IMR-90 (cell line): ENCODE data around the gene MINK1. TPM values are rescaled to one million over a fixed set of nuclear protein-coding genes. Genes with fewer than 3 reads are reported as not detected.

Experiments
- ATAC-seq: fragments of 200-7000 bp; cut with Tn5 transposase; 2 replicates; pipeline ENCODE4 v1.9.1; 2020; ENCODE audit warnings: low read depth, mild to moderate bottlenecking, moderate library complexity
- BruUV-seq: library from RNA; stranded (reverse); fragments of 400-500 nt; replicated peaks from 2 replicates; lab custom pipeline; 2021; lab: Mats Ljungman, UMichigan
- CTCF ChIA-PET: fragments of 300-600 bp; formaldehyde crosslinking; extraction: SDS; loops from one replicate; lab custom pipeline; 2021; ENCODE audit warnings: antibody characterized with exemption; lab: Yijun Ruan, JAX
- POLR2A ChIA-PET: fragments of 300-600 bp; sonication (Branson Sonifier 250); formaldehyde crosslinking; loops from one replicate; lab custom pipeline; 2022; ENCODE audit warnings: antibody characterized with exemption; ENCODE audit not compliant: unreplicated experiment; lab: Charles Lee
- DNase-seq: peaks from one replicate; pipeline ENCODE4 v3.0.0; 2013
- H2AFZ ChIP-seq: replicated peaks from 2 replicates; pipeline ENCODE3; 2013; ENCODE audit warnings: low read length, mild to moderate bottlenecking; ENCODE audit not compliant: poor library complexity
- H2AK5ac ChIP-seq: 2 replicates; pipeline ENCODE4 v1.6.1; 2013; ENCODE audit warnings: low read depth, low read length, inconsistent platforms
- H2AK9ac ChIP-seq: replicated peaks from 2 replicates; pipeline ENCODE3; 2013; ENCODE audit warnings: mild to moderate bottlenecking, low read depth, low read length, moderate library complexity; ENCODE audit not compliant: poor library complexity
- H2BK120ac ChIP-seq: 2 replicates; pipeline ENCODE4 v1.6.1; 2013; ENCODE audit warnings: low read depth, low read length, inconsistent platforms
- H2BK15ac ChIP-seq: 3 replicates; pipeline ENCODE4 v1.6.1; 2013; ENCODE audit warnings: low read depth, low read length, inconsistent platforms
- H2BK20ac ChIP-seq: 2 replicates; pipeline ENCODE4 v1.6.1; 2013; ENCODE audit warnings: low read depth, mild to moderate bottlenecking, inconsistent platforms, low read length, moderate library complexity
- H2BK5ac ChIP-seq: 2 replicates; pipeline ENCODE4 v1.6.1; 2013; ENCODE audit warnings: mild to moderate bottlenecking, low read depth, low read length, inconsistent platforms; ENCODE audit not compliant: poor library complexity, severe bottlenecking
- H3K14ac ChIP-seq: replicated peaks from 2 replicates; pipeline ENCODE4 v1.6.1; 2013; ENCODE audit warnings: low read depth, low read length, inconsistent platforms
- H3K18ac ChIP-seq: 2 replicates; pipeline ENCODE4 v1.6.1; 2013; ENCODE audit warnings: low read depth, low read length, control low read depth
- H3K23ac ChIP-seq: 2 replicates; pipeline ENCODE4 v1.6.1; 2013; ENCODE audit warnings: low read depth, low read length, inconsistent platforms
- H3K27ac ChIP-seq: 2 replicates; pipeline ENCODE4 v1.5.1; 2013; ENCODE audit warnings: mild to moderate bottlenecking, control low read depth, low read length; ENCODE audit not compliant: insufficient read depth
- H3K27me3 ChIP-seq: 2 replicates; pipeline ENCODE4 v1.6.1; 2013; ENCODE audit warnings: low read length; ENCODE audit not compliant: control insufficient read depth, insufficient read depth
- H3K36me3 ChIP-seq: 2 replicates; pipeline ENCODE4 v1.6.1; 2013; ENCODE audit warnings: low read length, mixed read lengths; ENCODE audit not compliant: control insufficient read depth, insufficient read depth
- H3K4ac ChIP-seq: 2 replicates; pipeline ENCODE4 v1.6.1; 2013; ENCODE audit warnings: low read depth, low read length, inconsistent platforms
- H3K4me1 ChIP-seq: 2 replicates; pipeline ENCODE4 v1.6.1; 2013; ENCODE audit warnings: low read length, mixed read lengths; ENCODE audit not compliant: control insufficient read depth, insufficient read depth
- H3K4me2 ChIP-seq: 2 replicates; pipeline ENCODE4 v1.6.1; 2013; ENCODE audit warnings: low read depth, mild to moderate bottlenecking, control low read depth, low read length, moderate library complexity
- H3K4me3 ChIP-seq: 2 replicates; pipeline ENCODE4 v1.5.1; 2013; ENCODE audit warnings: low read depth, mild to moderate bottlenecking, control low read depth, low read length, moderate library complexity; ENCODE audit not compliant: insufficient read depth
- H3K56ac ChIP-seq: 2 replicates; pipeline ENCODE4 v1.6.1; 2013; ENCODE audit warnings: low read length, inconsistent platforms; ENCODE audit not compliant: insufficient read depth; ENCODE audit errors: extremely low read depth
- H3K79me1 ChIP-seq, 2 experiments: 2 replicates each; pipeline ENCODE4 v1.6.1; 2013; ENCODE audit warnings: low read length in 2 of 2, inconsistent platforms in 1 of 2, low read depth in 1 of 2
- H3K9ac ChIP-seq: 2 replicates; pipeline ENCODE4 v1.6.1; 2013; ENCODE audit warnings: low read depth, low read length, control low read depth
- H3K9me1 ChIP-seq: 2 replicates; pipeline ENCODE4 v1.6.1; 2013; ENCODE audit warnings: low read length, inconsistent platforms; ENCODE audit not compliant: insufficient read depth
- H3K9me3 ChIP-seq: 2 replicates; pipeline ENCODE4 v1.6.1; 2013; ENCODE audit warnings: low read length; ENCODE audit not compliant: control insufficient read depth, insufficient read depth
- H4K20me1 ChIP-seq: 2 replicates; pipeline ENCODE4 v1.6.1; 2013; ENCODE audit warnings: low read length, inconsistent platforms; ENCODE audit not compliant: insufficient read depth
- H4K5ac ChIP-seq: 2 replicates; pipeline ENCODE4 v1.6.1; 2013; ENCODE audit warnings: mild to moderate bottlenecking, low read depth, low read length, control low read depth
- H4K8ac ChIP-seq, 2 experiments: 2 replicates each; pipeline ENCODE4 v1.6.1; 2013; ENCODE audit warnings: low read depth in 2 of 2, low read length in 2 of 2, control low read depth in 1 of 2, inconsistent platforms in 1 of 2
- H4K91ac ChIP-seq: 2 replicates; pipeline ENCODE4 v1.6.1; 2013; ENCODE audit warnings: low read depth, low read length, inconsistent platforms; ENCODE audit not compliant: insufficient read depth
- BHLHE40 ChIP-seq: fragments of 150-350 bp; IDR thresholded peaks from 2 replicates; pipeline ENCODE4 v1.6.1; 2016; ENCODE audit warnings: mild to moderate bottlenecking, low read depth, low read length
- CEBPB ChIP-seq: IDR thresholded peaks from 2 replicates; pipeline ENCODE4 v1.6.1; 2012; ENCODE audit warnings: low read depth, low read length, improper control_type of control experiment
- CHD1 ChIP-seq: IDR thresholded peaks from 2 replicates; pipeline ENCODE4 v1.6.1; 2012; ENCODE audit warnings: low read depth, low read length, improper control_type of control experiment
- FOS ChIP-seq: fragments of 150-350 bp; IDR thresholded peaks from 2 replicates; pipeline ENCODE4 v1.6.1; 2016; ENCODE audit warnings: low read depth, low read length
- MAFK ChIP-seq: IDR thresholded peaks from 2 replicates; pipeline ENCODE4 v1.6.1; 2012; ENCODE audit warnings: low read depth, low read length, improper control_type of control experiment
- MAZ ChIP-seq: IDR thresholded peaks from 2 replicates; pipeline ENCODE4 v1.6.1; 2012; ENCODE audit warnings: low read depth, mild to moderate bottlenecking, low read length, improper control_type of control experiment, moderate library complexity, borderline replicate concordance
- MXI1 ChIP-seq: IDR thresholded peaks from 2 replicates; pipeline ENCODE4 v1.6.1; 2012; ENCODE audit warnings: low read depth, mild to moderate bottlenecking, low read length, moderate library complexity, borderline replicate concordance
- NFE2L2 ChIP-seq: fragments of 150-350 bp; IDR thresholded peaks from 2 replicates; pipeline ENCODE4 v1.6.1; 2016; ENCODE audit warnings: low read depth, mild to moderate bottlenecking, low read length
- POLR2A ChIP-seq: IDR thresholded peaks from 2 replicates; pipeline ENCODE4 v1.6.1; 2012; ENCODE audit warnings: mild to moderate bottlenecking, low read depth, low read length
- RAD21 ChIP-seq: IDR thresholded peaks from 2 replicates; pipeline ENCODE4 v1.6.1; 2012; ENCODE audit warnings: low read length, improper control_type of control experiment
- RCOR1 ChIP-seq: IDR thresholded peaks from 2 replicates; pipeline ENCODE4 v1.6.1; 2012; ENCODE audit warnings: mild to moderate bottlenecking, low read length, improper control_type of control experiment; ENCODE audit not compliant: insufficient replicate concordance
- RFX5 ChIP-seq: IDR thresholded peaks from 2 replicates; pipeline ENCODE4 v1.8.0; 2012; ENCODE audit warnings: low read depth, mild to moderate bottlenecking, low read length, moderate library complexity
- SMC3 ChIP-seq: fragments of 150-350 bp; IDR thresholded peaks from 2 replicates; pipeline ENCODE4 v1.6.1; 2016; ENCODE audit warnings: low read depth, mild to moderate bottlenecking, antibody characterized with exemption, low read length, moderate library complexity
- WGBS, 2 experiments: methylation state at CpG; one replicate each; pipeline versions ENCODE4 v1.1.5 to v1.1.7; 2013; ENCODE audit warnings: missing lambda C conversion rate in 2 of 2; ENCODE audit not compliant: insufficient read length in 1 of 2; ENCODE audit errors: extremely low coverage in 2 of 2; 5-methylcytosine and 5-hydroxymethylcytosine counted together
- dilution Hi-C: fragments of 300-500 bp; cut with HindIII; formaldehyde crosslinking; loops from one replicate; pipeline ENCODE4 v1.14.3; 2018; ENCODE audit warnings: low sequenced_read_pairs; ENCODE audit not compliant: unreplicated experiment
- in situ Hi-C: fragments of 300-500 bp; cut with MboI; formaldehyde crosslinking; loops from 3 replicates; pipeline ENCODE4 v1.14.3; 2019; ENCODE audit warnings: low sequenced_read_pairs, inconsistent platforms, mixed read lengths
- intact Hi-C: fragments of 100-400 bp; cut with micrococcal nuclease; formaldehyde crosslinking; loops from 2 replicates; pipeline ENCODE4 v1.10.0; 2022
- polyA plus RNA-seq, 3 experiments: library from polyadenylated mRNA; depleted of rRNA; stranded (reverse); fragments of >200 nt; gene quantifications; 2 replicates each; pipeline ENCODE4 v1.2.3, GENCODE V29; 2012; ENCODE audit warnings: low replicate concordance in 1 of 3
- total RNA-seq: library from RNA; depleted of rRNA; stranded (reverse); fragments of >200 nt; gene quantifications from 2 replicates; pipeline ENCODE4 v1.2.3, GENCODE V29; 2012
- TF ChIP-seq, protein P1 (sequence below): conservative IDR thresholded peaks from 2 replicates; pipeline ENCODE4 v1.5.1; 2012; ENCODE audit warnings: mild to moderate bottlenecking, low read depth, low read length, improper control_type of control experiment
- TF ChIP-seq, protein P2 (sequence below): fragments of 150-350 bp; IDR thresholded peaks from 2 replicates; pipeline ENCODE4 v1.6.1; 2016; ENCODE audit warnings: low read depth, mild to moderate bottlenecking, low read length, moderate library complexity, borderline replicate concordance
- TF ChIP-seq, protein P3 (sequence below): fragments of 150-350 bp; IDR thresholded peaks from 2 replicates; pipeline ENCODE4 v1.6.1; 2017; ENCODE audit warnings: mild to moderate bottlenecking, antibody characterized with exemption, low read length, low read depth

The MINK1 gene
- total and polyA plus RNA-seq, 2 of the 4 experiments (the other 2 are of a cell fraction): 12.2 to 40.9 TPM

DNA sequence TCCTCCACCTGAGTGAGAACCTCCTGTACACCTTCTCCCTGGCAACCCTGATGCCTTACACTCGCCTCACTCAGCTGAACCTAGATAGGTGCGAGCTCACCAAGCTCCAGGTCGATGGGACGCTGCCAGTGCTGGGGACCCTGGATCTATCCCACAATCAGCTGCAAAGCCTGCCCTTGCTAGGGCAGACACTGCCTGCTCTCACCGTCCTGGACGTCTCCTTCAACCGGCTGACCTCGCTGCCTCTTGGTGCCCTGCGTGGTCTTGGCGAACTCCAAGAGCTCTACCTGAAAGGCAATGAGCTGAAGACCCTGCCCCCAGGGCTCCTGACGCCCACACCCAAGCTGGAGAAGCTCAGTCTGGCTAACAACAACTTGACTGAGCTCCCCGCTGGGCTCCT lies 99.6 kb downstream of the MINK1 start:
- H3K79me1 ChIP-seq: peaks cover 0 to 2% of the 10 kb centered on the region in 2 experiments; a peak in 1 of 4 replicates
- H2AK5ac ChIP-seq: no peak overlapping the region
- H3K4me1 ChIP-seq: peaks cover 4% of the 10 kb centered on the region
- no peak overlapping the region for H3K56ac ChIP-seq
- H3K9me3 ChIP-seq: no peaks in the 10 kb centered on the region
- H3K4me3 ChIP-seq: no peak overlapping the region
- POLR2A ChIA-PET: no interaction called here
- H4K91ac ChIP-seq: no peak overlapping the region
- H3K9ac ChIP-seq: no peak overlapping the region
- no peak overlapping the region for H4K5ac ChIP-seq
- no peak overlapping the region for H2BK20ac ChIP-seq
- no peak overlapping the region for H3K27ac ChIP-seq
- intact Hi-C loops: no loop called here
- H4K20me1 ChIP-seq: no peaks in the 10 kb centered on the region
- no peak overlapping the region for H2BK120ac ChIP-seq
- no peak overlapping the region for H3K4ac ChIP-seq
- no TSS peak for BruUV-seq
- in situ Hi-C loops: no loop called here
- no peak overlapping the region for H2BK15ac ChIP-seq
- no peak overlapping the region for H3K18ac ChIP-seq
- DNase-seq (no peak), ATAC-seq (no peak)
- H4K8ac ChIP-seq: no peak overlapping the region
- H2AK9ac ChIP-seq: no peak overlapping the region
- no peaks in the 10 kb centered on the region for H3K27me3 ChIP-seq
- peaks cover 9% of the 10 kb centered on the region for H3K9me1 ChIP-seq
- no peak overlapping the region for H3K4me2 ChIP-seq
- no peak overlapping the region for H2AFZ ChIP-seq
- CTCF ChIA-PET: no interaction called here
- dilution Hi-C loops: no loop called here
- no peak overlapping the region for H2BK5ac ChIP-seq
- WGBS, 2 experiments: 90% methylated on average over 4 of the region's 12 CpGs; no CpG with 5 or more reads in 1 of the 2 experiments
- no peak for TF ChIP-seq MXI1
- TF ChIP-seq, protein P1, sequence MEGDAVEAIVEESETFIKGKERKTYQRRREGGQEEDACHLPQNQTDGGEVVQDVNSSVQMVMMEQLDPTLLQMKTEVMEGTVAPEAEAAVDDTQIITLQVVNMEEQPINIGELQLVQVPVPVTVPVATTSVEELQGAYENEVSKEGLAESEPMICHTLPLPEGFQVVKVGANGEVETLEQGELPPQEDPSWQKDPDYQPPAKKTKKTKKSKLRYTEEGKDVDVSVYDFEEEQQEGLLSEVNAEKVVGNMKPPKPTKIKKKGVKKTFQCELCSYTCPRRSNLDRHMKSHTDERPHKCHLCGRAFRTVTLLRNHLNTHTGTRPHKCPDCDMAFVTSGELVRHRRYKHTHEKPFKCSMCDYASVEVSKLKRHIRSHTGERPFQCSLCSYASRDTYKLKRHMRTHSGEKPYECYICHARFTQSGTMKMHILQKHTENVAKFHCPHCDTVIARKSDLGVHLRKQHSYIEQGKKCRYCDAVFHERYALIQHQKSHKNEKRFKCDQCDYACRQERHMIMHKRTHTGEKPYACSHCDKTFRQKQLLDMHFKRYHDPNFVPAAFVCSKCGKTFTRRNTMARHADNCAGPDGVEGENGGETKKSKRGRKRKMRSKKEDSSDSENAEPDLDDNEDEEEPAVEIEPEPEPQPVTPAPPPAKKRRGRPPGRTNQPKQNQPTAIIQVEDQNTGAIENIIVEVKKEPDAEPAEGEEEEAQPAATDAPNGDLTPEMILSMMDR: no peak
- TF ChIP-seq FOS: no peak
- TF ChIP-seq CEBPB: no peak
- no peak for TF ChIP-seq NFE2L2
- TF ChIP-seq RAD21: no peak
- TF ChIP-seq BHLHE40: no peak
- TF ChIP-seq RFX5: no peak
- no peak for TF ChIP-seq RCOR1
- no peak for TF ChIP-seq SMC3
- TF ChIP-seq CHD1: no peak
- no peak for TF ChIP-seq POLR2A
- TF ChIP-seq, protein P2, sequence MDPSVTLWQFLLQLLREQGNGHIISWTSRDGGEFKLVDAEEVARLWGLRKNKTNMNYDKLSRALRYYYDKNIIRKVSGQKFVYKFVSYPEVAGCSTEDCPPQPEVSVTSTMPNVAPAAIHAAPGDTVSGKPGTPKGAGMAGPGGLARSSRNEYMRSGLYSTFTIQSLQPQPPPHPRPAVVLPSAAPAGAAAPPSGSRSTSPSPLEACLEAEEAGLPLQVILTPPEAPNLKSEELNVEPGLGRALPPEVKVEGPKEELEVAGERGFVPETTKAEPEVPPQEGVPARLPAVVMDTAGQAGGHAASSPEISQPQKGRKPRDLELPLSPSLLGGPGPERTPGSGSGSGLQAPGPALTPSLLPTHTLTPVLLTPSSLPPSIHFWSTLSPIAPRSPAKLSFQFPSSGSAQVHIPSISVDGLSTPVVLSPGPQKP: no peak
- TF ChIP-seq MAZ: no peak
- TF ChIP-seq, protein P3, sequence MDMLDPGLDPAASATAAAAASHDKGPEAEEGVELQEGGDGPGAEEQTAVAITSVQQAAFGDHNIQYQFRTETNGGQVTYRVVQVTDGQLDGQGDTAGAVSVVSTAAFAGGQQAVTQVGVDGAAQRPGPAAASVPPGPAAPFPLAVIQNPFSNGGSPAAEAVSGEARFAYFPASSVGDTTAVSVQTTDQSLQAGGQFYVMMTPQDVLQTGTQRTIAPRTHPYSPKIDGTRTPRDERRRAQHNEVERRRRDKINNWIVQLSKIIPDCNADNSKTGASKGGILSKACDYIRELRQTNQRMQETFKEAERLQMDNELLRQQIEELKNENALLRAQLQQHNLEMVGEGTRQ: no peak
- TF ChIP-seq MAFK: no peak
- no peak overlapping the region for H3K23ac ChIP-seq
- peaks cover 12% of the 10 kb centered on the region for H3K36me3 ChIP-seq
- no peak overlapping the region for H3K14ac ChIP-seq
